ENCODE results near the gene AGPAT1. TPM values are rescaled to one million over a fixed set of nuclear protein-coding genes. Genes with fewer than 3 reads are reported as not detected.
"Not testable (repeated sequence)": the region's sequence is repeated elsewhere in the genome, so short reads cannot be mapped to it uniquely, and the experiment has no call there.

AGPAT1 gene
- total RNA-seq, 1 donor = 19.2 TPM

DNA sequence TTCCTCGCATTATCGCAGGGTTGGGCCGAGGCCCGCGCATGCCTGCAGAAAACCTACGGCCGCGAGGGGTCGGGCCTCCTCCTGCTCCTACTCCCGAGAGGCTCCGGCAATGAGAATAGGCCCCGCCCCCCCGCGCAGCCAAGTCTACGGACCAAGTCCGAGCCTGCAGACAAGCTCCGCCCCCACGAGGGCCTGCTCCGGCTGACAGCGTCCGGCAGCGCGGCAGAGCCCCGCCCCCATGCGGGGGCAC is 19.7 kb upstream of the AGPAT1 start:
- H3K4me3 ChIP-seq (ENCODE audit: insufficient read depth, low read length) = peak overlapping the region; percentile 91
- no peak overlapping the region for H2AFZ ChIP-seq (ENCODE audit: low read length)
- no peaks in the 10 kb centered on the region for H3K27me3 ChIP-seq (ENCODE audit: insufficient read depth, low read length)
- no peaks in the 10 kb centered on the region for H3K9me3 ChIP-seq (ENCODE audit: low read depth, low read length)
- H3K79me2 ChIP-seq (ENCODE audit: insufficient read depth, low read length) = no peaks in the 10 kb centered on the region
- no peaks in the 10 kb centered on the region for H3K36me3 ChIP-seq (ENCODE audit: insufficient read depth, low read length)
- peak overlapping the region; percentile 99 for H3K4me2 ChIP-seq (ENCODE audit: insufficient read depth, low read length)
- TF ChIP-seq CTCF (IDR thresholded peaks at IDR 0.05; ENCODE audit: extremely low read depth, low read depth, low read length) = no peak
- H3K4me1 ChIP-seq (ENCODE audit: insufficient read depth, low read length) = peaks cover 28% of the 10 kb centered on the region
- DNase-seq (ENCODE audit: insufficient read length, low spot score, missing footprints) = peak; percentile 99
- H3K27ac ChIP-seq (ENCODE audit: low read depth, low read length) = peak overlapping the region; percentile 98
- no peaks in the 10 kb centered on the region for H4K20me1 ChIP-seq (ENCODE audit: insufficient read depth, low read length)

- peak; percentile 93 for DNase-seq (ENCODE audit: insufficient read length, low spot score, missing footprints)
- Histone ChIP-seq H3K4me3 (ENCODE audit: insufficient read depth, low read length) (peak overlapping the region; percentile 73), H3K27ac (ENCODE audit: low read depth, low read length) (peak overlapping the region; percentile 96), H3K27me3 (ENCODE audit: insufficient read depth, low read length) (no peaks in the 10 kb centered on the region), H3K36me3 (ENCODE audit: insufficient read depth, low read length) (no peaks in the 10 kb centered on the region), H2AFZ (ENCODE audit: low read length) (peak overlapping the region; percentile 81), H3K9me3 (ENCODE audit: low read depth, low read length) (no peaks in the 10 kb centered on the region), H3K4me2 (ENCODE audit: insufficient read depth, low read length) (peak overlapping the region; percentile 99), H3K79me2 (ENCODE audit: insufficient read depth, low read length) (peaks cover 2% of the 10 kb centered on the region), H4K20me1 (ENCODE audit: insufficient read depth, low read length) (no peaks in the 10 kb centered on the region), H3K4me1 (ENCODE audit: insufficient read depth, low read length) (peaks cover 32% of the 10 kb centered on the region)
- peak; percentile 73 for TF ChIP-seq CTCF (IDR thresholded peaks at IDR 0.05; ENCODE audit: extremely low read depth, low read depth, low read length)
Observed at GRCh38 chr6:32194825-32195651, 19.2 kb upstream of the AGPAT1 start.

DNA sequence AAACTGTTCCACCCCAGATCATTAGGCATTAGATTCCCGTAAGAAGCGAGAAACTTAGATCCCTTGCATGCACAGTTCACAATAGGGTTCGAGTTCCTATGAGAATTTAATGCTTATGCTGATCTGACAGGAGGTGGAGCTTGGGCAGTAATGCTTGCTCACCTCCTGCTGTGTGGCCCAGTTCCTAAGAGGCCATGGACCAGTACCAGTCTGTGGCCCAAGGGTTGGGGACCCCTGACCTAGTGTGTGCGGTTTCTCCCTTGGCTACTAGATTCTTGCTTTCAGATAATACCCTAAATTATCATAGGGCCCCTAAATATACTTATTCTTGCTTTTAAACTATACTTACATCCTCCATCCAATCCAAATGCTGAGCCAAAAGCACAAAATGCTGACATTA is 18.5 kb upstream of the AGPAT1 start:
- Histone ChIP-seq H3K4me2 (ENCODE audit: insufficient read depth, low read length) (no peak overlapping the region), H3K9me3 (ENCODE audit: low read depth, low read length) (no peaks in the 10 kb centered on the region), H2AFZ (ENCODE audit: low read length) (no peak overlapping the region), H3K27me3 (ENCODE audit: insufficient read depth, low read length) (no peaks in the 10 kb centered on the region), H3K27ac (ENCODE audit: low read depth, low read length) (peak overlapping the region; percentile 96), H4K20me1 (ENCODE audit: insufficient read depth, low read length) (no peaks in the 10 kb centered on the region), H3K4me3 (ENCODE audit: insufficient read depth, low read length) (no peak overlapping the region), H3K36me3 (ENCODE audit: insufficient read depth, low read length) (no peaks in the 10 kb centered on the region), H3K4me1 (ENCODE audit: insufficient read depth, low read length) (peaks cover 32% of the 10 kb centered on the region), H3K79me2 (ENCODE audit: insufficient read depth, low read length) (peaks cover 5% of the 10 kb centered on the region)
- DNase-seq (ENCODE audit: insufficient read length, low spot score, missing footprints) = peak; percentile 17
- no peak for TF ChIP-seq CTCF (IDR thresholded peaks at IDR 0.05; ENCODE audit: extremely low read depth, low read depth, low read length)

GRCh38 chr6:32193096-32193495 is 17.2 kb upstream of the AGPAT1 start:
- peaks cover 15% of the 10 kb centered on the region for H3K79me2 ChIP-seq (ENCODE audit: insufficient read depth, low read length)
- peak overlapping the region; percentile 61 for H3K4me2 ChIP-seq (ENCODE audit: insufficient read depth, low read length)
- H2AFZ ChIP-seq (ENCODE audit: low read length) = peak overlapping the region; percentile 81
- not testable (repeated sequence) for H3K27me3 ChIP-seq (ENCODE audit: insufficient read depth, low read length); DNase-seq (ENCODE audit: insufficient read length, low spot score, missing footprints); H3K27ac ChIP-seq (ENCODE audit: low read depth, low read length); H3K36me3 ChIP-seq (ENCODE audit: insufficient read depth, low read length); H3K4me3 ChIP-seq (ENCODE audit: insufficient read depth, low read length); H4K20me1 ChIP-seq (ENCODE audit: insufficient read depth, low read length); H3K9me3 ChIP-seq (ENCODE audit: low read depth, low read length)
- peaks cover 32% of the 10 kb centered on the region for H3K4me1 ChIP-seq (ENCODE audit: insufficient read depth, low read length)

Measured in osteoblast (primary cell).